ENCODE measurements around the gene CCDC28A.
"Not testable (repeated sequence)": the region's sequence is repeated elsewhere in the genome, so short reads cannot be mapped to it uniquely, and the experiment has no call there.

Gene CCDC28A

GRCh38 chr6:138773177-138774091, at the start of gene CCDC28A:
Gene CCDC28A (plus strand): TSS chr6:138773769. CDS start chr6:138776121, 2,352 bp downstream.
- in situ Hi-C loops (cut with HindIII; ENCODE audit: low sequenced_read_pairs): no loop called here

GRCh38 chr6:138724015-138724414, 49.6 kb upstream of the CCDC28A start:
- in situ Hi-C loops (cut with HindIII; ENCODE audit: low sequenced_read_pairs): no loop called here

GRCh38 chr6:138726066-138726756, 47.4 kb upstream of the CCDC28A start:
- in situ Hi-C loops (cut with HindIII; ENCODE audit: low sequenced_read_pairs): no loop called here

DNA sequence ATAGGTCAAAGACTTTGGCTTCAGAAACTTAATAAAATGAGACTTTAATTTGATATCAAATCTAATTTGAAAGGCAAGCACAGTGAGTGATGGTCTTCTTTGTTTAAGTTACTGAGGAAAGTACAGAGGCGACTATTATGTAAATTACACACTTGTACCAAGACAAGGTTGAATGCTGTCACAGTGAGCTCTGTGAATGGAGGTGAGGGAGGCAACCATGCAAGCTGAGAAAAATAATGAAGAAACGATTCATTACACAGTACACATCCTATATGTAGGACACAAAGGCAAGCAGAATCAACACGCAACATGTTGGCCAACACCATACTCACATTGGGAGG, 46.8 kb upstream of the CCDC28A start:
- in situ Hi-C loops (cut with HindIII; ENCODE audit: low sequenced_read_pairs): no loop called here

GRCh38 chr6:138727182-138727581, 46.4 kb upstream of the CCDC28A start:
- in situ Hi-C loops (cut with HindIII; ENCODE audit: low sequenced_read_pairs): no loop called here

- in situ Hi-C loops (cut with HindIII; ENCODE audit: low sequenced_read_pairs): no loop called here
Observed at GRCh38 chr6:138728662-138729061, 44.9 kb upstream of the CCDC28A start.

DNA sequence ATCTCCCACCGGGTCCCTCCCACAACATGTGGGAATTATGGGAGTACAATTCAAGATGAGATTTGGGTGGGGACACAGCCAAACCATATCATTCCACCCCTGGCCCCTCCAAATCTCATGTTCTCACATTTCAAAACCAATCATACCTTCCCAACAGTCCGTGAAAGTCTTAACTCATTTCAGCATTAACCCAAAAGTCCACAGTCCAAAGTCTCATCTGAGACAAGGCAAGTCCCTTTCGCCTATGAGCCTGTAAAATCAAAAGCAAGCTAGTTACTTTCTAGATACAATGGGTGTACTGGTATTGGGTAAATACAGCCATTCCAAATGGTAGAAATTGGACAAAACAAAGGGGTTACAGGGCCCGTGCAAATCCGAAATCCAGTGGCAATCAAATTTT, 43.5 kb upstream of the CCDC28A start:
- in situ Hi-C loops (cut with HindIII; ENCODE audit: low sequenced_read_pairs): not testable (repeated sequence)

GRCh38 chr6:138734585-138734984, 39.0 kb upstream of the CCDC28A start:
- in situ Hi-C loops (cut with HindIII; ENCODE audit: low sequenced_read_pairs): no loop called here

DNA sequence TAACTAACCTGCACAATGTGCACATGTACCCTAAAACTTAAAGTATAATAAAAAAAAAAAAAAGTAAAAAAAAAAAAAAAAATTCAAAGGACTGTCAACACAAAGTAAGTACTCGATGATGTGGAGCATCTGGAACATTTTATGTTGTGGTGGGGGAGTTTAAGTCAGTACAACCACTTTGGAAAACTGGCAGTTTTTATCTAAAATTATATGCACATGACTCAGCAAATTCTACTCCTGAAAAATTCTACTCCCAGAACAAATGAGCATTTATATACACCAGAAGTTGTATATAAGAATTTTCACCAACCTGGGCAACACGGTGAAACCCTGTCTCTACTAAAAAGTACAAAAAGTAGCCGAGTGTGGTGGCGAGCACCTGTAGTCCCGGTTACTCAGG, 36.9 kb upstream of the CCDC28A start:
- in situ Hi-C loops (cut with HindIII; ENCODE audit: low sequenced_read_pairs): no loop called here

GRCh38 chr6:138752017-138752416, 21.6 kb upstream of the CCDC28A start:
- in situ Hi-C loops (cut with HindIII; ENCODE audit: low sequenced_read_pairs): no loop called here

DNA sequence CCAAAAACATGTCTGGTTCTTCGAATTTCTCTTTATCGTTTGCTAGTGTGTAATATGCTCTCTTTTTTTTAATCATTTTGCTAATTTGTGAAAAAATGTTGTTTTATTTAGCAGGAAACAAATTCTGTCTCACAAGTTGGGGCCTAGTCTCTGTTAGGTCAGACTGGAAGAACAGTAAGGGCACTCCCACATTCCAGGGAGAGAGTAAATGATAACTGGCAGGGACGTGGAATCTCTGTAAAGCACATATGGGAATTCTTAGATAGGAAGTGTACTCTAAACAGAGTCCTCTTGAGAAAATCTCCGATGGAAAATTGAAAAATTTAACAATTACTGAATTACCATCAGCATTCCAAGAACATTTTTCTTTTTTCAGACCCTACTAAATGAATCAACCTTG, 16.4 kb upstream of the CCDC28A start:
- in situ Hi-C loops (cut with HindIII; ENCODE audit: low sequenced_read_pairs): no loop called here

DNA sequence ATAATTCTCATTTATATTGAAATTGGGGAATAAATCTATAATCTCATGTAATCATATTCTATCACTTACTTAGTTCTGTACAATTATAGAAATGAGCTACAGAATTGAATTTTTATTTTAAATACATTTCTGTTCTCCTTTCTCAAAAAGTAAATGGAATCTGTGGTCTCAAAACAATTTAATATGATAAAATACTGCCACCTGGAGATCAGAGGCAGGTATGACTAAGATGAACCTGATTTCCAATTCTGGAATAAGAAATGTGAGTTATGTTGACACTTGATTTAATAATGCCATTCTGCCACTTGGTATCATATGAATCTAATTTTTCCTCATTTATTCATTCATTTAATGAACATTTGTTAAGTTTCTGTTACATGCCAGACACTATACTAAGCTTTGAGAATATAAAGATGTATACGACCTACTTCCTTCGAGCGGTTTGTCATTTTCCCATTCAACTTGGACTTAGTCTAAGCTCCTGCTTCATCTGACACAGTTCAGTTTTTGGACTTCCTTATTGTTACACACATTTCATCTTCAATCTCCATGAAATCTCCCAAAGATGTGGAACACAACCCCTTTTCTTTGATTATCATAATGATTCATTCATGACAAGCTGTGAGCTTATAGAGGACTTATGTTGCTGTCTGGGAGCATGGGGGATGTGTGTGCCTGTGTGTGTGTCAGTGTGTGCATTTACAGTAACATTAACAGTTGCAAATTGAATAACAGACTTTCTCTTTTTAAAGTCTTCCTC, 7.5 kb upstream of the CCDC28A start:
- in situ Hi-C loops (cut with HindIII; ENCODE audit: low sequenced_read_pairs): no loop called here

DNA sequence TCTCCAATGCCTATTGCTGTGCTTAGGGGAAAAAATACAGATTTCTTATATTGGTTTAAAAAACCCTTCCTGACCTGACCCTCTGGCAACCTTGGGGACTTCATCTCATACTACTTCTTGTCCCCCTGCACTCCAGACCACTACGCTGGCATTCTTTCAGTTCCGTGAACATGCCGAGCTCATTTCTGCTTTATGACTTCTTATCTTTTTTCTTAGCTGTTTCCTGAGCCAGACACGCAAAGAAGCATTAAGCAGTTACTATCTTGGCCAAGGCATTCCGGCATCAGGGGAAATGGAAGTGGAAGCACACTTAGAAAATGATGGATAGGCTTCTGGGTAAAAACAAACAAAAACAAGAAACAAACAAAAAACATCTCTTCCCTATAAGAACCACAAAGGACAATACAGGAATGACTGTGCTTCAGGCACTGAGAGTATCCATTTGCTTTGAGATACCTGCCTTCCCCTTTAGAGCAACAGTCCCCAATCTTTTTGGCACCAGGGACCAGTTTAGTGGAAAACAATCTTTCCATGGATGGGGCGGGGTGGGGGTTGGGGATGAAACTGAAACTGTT, 4.4 kb upstream of the CCDC28A start:
- in situ Hi-C loops (cut with HindIII; ENCODE audit: low sequenced_read_pairs): no loop called here

- in situ Hi-C loops (cut with HindIII; ENCODE audit: low sequenced_read_pairs): no loop called here
Observed at GRCh38 chr6:138772596-138773176, 883 bp upstream of the CCDC28A start.

GRCh38 chr6:138774370-138774769, 801 bp downstream of the CCDC28A start:
- in situ Hi-C loops (cut with HindIII; ENCODE audit: low sequenced_read_pairs): no loop called here

DNA sequence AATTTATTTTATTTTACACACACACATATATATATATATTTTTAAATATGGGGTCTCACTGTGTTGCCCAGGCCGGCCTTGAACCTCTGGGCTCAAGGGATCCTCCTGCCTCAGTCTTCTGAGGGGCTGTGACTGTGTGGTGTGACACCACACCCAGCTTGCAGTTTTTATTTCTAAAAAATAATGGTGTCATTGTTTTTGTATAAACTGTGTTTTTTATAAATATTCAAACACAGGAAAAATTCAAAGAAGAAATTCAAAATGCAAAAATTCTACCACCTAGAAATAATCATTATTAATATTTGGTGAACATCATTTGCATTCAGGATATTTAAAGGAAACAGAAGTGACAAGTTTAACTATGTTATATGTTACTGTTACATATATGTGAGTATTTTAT, 3.1 kb downstream of the CCDC28A start:
- in situ Hi-C loops (cut with HindIII; ENCODE audit: low sequenced_read_pairs): no loop called here

GRCh38 chr6:138778331-138778730, 4.8 kb downstream of the CCDC28A start:
- in situ Hi-C loops (cut with HindIII; ENCODE audit: low sequenced_read_pairs): no loop called here

- in situ Hi-C loops (cut with HindIII; ENCODE audit: low sequenced_read_pairs): no loop called here
Observed at GRCh38 chr6:138782243-138782642, 8.7 kb downstream of the CCDC28A start.

- in situ Hi-C loops (cut with HindIII; ENCODE audit: low sequenced_read_pairs): no loop called here
Observed at GRCh38 chr6:138785079-138785478, 11.5 kb downstream of the CCDC28A start.

DNA sequence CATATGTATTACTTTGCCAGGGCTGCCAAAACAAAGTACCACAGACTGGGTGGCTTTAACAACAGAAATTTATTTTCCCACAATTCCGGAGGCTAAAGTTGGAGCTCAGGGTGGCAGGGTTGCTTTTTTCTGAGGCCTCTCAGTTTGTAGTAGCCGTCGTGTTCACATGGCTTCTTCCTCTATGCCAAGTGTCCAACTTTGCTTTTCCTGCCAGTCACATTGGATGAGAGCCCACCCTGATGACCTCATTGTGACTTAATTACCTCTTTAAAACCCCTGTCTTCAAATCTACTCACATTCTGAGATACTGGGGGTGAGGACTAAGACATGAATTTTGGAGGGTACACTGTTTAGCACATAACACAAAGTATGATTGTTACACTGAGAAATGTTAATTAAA, 12.4 kb downstream of the CCDC28A start:
- in situ Hi-C loops (cut with HindIII; ENCODE audit: low sequenced_read_pairs): no loop called here

DNA sequence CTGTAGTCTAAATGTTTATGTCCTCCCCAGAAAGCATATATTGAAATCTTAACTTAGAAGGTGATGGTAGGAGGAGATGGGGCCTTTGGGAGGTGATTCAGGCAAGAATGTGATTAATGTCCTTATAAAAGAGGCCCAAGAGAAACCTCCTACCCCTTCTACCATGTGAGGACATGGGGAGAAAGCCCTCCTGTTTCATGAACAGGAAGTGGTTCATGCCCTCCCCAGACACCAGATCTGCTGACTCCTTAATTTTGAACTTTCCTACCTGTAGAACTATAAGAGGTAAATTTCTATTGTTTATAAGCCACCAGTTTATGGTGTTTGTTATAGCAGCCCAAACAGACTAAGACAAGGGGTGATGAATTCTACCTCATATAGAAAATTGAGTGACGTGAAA, 13.6 kb downstream of the CCDC28A start:
- in situ Hi-C loops (cut with HindIII; ENCODE audit: low sequenced_read_pairs): no loop called here

Measured in DLD1 (cell line).